Suppressor macrophage (primary cell): ENCODE data around the gene TFAP2A.

ENCODE experiments used
- DNase-seq, 4 experiments: peaks; one replicate each; pipeline ENCODE4 v3.0.0-alpha.2; 2020 to 2022
- total RNA-seq, 17 experiments: gene quantifications; one replicate each; lab custom pipeline; 2026; ENCODE audit warnings: mixed read lengths in 6 of 17, inconsistent platforms in 3 of 17; lab: John Stamatoyannopoulos, UW

Gene TFAP2A
- 0 to 3.3 (median 0) reads per million in 17 experiments for total RNA-seq

DNA sequence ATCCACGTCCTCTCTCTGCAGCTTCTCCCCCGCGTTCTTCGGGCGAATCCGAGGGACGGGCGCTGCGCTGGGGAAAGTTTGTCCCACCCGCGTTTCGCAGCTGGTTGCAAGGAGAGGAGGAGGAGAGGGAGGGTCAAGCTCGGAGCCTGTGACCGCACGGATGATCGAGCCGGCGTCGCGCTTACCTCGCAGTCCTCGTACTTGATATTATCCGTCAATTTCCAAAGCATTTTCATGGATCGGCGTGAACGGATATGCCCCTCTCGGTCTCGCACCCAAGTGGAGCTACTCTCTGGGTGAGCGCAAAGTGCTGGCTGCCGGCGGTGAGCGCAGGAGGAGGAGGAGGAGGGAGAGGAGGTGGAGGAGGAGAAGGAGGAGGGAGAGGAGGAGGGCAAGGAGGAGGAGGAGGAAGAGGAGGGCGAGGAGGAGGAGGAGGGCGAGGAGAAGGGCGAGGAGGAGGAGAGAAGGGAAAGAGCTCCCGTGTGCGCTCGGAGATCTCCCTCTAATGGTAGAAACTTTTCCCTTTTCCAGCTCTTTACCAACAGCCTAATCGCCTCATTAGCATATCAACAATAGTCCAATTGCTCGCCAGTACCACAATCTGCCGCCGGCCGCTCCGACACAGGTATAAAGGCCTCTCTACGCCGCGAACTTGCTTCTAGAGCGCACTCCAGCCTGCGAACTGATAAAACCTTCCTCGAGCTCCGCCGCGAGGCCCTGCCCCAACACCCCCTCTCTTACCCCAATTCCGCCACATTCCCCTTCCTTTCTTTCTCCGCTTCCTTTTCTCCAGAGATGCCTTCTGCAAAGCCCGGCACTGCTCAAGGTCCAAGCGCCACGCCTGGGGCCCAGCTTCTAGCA, at the start of gene TFAP2A:
Gene TFAP2A (minus strand): TSS at position 319 of the 861 bp plus-strand sequence. CDS start 83 bp downstream, at position 236.
- DNase-seq, result no peak

DNA sequence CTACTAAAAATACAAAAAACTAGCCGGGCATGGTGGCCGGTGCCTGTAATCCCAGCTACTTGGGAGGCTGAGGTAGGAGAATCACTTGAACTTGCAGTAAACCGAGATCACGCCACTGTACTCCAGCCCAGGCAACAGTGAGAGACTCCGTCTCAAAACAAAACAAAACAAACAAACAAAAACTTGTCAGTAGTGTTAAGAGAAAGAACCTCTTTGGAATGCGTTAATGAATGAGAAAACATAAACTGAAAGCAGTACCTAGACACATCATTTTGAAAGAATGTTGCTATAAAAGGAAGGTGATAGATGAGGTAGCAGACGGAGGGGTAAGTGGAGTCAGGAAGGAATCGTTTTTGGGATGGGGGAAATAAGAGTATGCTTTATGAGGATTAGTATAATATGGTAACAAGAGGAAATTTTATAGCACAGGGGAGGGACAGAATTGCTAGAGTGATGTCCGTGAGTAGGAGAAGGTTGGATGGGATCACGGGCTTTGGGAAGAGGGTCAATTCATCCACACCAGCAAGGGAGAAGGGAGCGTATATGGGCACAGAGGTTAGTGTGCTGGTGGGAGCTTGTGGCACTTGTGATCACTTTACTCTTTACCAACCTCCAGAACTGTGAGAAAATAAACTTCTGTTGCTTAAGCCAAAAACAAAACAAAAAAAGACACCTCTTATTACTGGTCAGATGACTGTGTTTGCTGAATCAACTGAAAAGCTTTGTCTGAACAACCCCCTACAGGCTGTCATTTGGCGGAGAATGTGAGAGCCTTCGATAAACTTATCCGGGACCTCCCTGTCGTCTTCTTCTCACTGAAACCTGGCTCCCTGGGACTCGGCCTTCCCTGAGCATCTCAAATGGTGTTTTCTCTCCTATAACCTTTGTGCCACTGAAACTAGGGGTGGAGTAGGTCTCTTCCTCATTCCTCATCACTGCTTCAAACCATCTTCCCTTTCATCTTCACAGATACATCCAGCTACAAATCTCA, 48.9 kb upstream of the TFAP2A start:
- no peak for DNase-seq

DNA sequence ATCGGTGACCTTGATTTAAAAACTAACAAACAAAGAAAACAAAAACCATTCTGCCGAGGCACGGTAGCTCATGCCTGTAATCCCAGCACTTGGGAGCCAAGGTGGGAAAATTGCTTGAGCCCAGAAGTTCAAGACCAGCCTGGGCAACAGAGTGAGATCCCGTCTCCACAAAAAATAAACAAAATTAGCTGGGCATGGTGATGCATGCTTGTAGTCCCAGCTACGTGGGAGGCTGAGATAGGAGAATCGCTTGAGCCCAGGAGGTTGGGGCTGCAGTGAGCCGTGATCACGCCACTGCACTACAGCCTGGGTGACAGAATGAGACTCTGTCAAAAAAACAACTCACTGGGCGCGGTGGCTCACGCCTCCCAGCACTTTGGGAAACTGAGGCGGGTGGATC, 48.2 kb upstream of the TFAP2A start:
- DNase-seq, result no peak

DNA sequence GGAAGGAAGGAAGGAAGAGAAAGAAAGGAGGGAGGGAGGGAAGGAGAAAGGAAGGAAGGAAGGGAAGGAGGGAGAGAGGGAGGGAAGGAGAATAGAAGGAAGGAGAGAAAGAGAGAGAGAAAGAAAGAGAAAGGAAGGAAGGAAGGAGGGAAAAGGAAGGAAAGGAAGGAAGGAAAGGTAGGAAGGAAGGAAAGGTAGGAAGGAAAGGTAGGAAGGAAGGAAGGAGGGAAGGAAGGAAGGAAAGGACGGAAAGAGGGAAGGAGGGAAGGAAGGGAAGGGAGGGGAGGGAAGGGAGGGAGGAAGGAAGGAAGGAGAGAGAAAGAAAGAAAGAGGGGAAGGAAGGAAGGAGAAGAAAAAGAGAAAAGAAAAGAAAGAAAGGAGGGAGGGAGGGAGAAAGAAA, 47.0 kb upstream of the TFAP2A start:
- no peak for DNase-seq

DNA sequence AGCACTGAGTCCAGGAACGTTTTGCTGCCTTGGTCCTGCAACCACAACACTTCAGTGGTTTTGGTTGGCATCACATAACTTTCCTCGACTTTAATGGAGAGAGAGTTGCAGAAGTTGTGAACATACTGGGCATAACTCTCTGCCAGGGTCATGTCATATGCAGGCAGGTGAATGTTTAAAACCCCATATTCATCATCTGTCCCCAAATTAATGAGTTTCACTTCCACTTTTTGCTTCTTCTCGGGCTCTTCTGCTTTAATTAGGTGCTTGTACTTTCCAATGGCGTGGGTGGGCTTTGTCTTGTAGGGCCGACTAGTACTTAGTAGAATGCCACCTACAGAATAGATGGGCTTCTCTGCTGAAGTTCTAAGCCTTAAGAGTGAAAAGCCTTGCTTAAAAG, 45.2 kb upstream of the TFAP2A start:
- DNase-seq, result no peak

DNA sequence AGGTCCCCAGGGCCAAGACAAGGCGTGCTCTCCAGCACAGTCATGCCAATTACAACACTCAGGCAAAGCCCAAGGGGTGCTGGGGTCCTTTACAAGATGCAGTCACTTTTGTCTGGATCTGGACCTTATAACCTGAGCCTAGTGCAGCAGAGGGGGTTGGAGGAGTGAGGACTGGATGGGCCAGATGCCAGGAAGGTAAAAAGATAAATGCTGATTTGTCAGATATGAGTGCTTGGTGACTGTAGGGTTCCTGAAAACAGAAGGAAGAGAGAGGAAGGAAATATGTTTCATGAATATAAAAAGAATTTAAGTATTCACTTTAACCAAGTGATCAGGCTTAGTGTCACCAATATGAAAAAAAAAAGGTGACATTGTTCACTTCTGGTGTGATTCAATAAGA, 43.4 kb upstream of the TFAP2A start:
- no peak for DNase-seq

DNA sequence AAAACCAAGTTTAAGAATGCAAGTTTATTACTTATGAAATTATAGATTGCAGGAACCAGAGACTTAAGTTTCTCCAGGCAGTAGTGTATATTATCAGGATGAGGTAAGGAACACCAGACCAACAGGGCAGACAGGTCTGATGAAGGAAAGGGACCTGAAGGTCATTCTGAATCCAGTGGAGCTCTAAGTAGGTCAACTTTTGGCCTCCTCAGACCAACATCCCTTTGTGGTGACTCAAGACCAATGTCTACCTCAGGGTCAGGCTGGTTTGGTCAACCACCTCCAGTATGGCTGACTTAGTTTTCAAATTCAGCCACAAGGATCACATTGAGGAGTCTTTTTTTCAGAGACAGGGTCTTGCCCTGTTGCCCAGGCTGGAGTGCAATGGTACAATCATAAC, 38.7 kb upstream of the TFAP2A start:
- DNase-seq, result no peak

DNA sequence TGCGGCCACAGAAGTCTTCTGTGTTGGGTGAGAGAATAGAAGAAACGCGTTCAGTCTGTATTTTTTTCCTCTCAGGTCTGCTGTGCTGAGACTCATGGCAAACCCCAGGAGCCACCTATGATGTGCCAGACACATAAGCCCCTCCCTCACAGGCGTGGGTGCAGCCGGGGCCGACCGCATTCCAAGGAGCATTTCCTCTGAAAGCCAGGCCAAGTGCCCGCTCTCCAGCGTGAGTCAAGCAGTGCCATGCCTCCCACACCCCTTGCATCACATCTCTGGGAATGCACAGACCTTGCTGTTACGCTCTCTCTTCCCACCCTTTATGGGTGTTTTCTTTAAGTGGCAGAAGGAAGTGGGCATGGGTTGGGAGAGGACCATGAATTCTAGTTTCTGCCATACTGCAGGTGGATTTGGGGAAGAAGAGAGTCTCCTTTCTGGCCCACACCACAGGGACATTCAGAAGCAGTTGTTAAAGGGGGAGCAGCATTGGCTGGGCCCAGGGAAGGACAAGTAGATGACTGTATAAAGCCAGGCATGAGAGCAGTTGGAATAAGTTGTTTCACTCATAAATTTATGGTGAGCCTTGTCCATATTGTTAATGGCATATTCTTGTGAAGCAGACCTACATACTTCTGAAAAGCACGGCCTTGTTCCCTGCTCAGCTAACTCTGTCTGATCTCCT, 37.1 kb upstream of the TFAP2A start:
- peak in 2 of 4 experiments; percentile 15 to 22 for DNase-seq

DNA sequence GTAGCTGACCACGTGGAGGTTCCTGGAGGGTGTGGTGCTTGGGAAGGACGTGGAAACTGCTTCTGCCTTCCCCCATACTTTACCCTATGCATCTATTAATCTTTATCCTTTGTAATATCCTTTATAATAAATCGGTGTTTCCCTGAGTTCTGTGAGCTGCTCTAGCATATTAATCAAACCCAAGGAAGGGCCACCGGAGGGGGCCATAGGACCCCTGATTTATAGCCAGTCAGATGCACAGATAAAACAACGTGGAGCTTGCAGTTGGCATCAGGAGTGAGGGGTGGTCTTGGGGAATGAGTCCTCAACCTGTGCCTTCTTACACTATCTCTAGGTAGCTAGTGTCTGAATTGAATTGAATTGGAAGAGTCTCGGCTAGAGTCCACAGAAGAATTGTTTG, 36.5 kb upstream of the TFAP2A start:
- no peak for DNase-seq

DNA sequence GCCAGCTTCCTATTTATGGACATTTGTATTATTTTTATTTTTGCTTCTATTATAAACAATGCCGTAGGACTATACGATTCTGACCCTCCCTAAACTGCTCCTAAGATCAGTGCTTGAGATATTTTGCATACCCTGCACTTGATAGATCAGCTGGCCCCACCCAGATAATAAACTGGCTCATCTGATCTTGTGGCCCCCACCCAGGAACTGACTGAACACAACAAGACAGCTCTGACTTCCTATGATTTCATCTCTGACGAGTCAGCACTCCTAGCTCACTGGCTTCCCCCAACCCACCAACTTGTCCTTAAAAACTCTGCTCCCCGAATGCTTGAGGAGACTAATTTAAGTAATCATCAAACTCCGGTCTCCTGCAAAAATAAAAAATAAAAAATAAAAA, 34.9 kb upstream of the TFAP2A start:
- no peak for DNase-seq

DNA sequence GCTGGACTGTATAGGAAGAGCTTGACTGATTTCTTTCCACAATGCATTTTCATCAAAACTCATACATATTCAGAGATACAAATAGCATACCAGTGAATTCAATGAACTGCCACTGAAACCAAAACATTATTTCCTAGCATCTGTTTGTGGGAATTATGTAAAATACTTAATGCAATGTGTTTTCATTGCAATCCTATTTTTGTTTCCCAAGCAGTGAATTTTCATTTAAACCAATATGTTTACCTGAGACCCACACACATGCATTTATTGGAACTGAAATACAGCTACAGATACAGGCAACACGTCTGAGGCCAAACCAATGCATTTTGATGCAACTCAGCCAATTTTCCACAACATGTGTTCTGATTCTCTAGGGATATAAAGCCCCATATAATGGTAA, 33.2 kb upstream of the TFAP2A start:
- DNase-seq, result no peak

DNA sequence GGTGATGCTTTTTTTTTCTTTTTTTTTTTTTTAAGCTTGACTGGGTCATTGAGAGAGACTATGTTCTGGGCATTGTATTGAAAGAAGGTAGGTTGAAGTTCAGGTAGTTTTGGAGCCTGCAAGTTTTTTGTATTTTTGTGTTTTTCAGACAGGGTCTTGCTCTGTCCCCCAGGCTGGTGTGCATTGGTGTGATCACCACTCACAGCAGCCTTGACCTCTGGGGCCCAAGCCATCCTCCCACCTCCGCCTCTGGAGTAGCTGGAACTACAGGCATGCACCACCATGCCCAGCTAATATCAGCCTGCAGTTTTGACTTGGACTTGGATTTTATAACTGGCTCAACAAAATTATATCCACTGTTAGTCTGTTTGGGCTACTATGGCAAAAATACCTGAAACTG, 31.7 kb upstream of the TFAP2A start:
- DNase-seq, result no peak

DNA sequence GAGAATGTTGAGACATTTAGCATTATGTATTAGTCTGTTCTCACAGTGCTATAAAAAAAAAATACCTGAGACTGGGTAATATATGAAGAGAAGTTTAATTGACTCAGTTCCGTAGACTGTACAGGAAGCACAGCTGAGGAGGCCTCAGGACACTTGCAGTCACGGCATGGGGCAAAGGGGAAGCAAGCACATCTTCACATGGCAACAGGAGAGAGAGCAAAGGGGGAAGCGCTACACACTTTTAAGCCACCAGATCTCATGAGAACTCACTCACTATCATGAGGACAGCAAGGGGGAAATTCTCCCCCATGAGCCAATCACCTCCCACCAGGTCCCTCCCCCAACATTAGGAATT, 26.8 kb upstream of the TFAP2A start:
- no peak for DNase-seq

DNA sequence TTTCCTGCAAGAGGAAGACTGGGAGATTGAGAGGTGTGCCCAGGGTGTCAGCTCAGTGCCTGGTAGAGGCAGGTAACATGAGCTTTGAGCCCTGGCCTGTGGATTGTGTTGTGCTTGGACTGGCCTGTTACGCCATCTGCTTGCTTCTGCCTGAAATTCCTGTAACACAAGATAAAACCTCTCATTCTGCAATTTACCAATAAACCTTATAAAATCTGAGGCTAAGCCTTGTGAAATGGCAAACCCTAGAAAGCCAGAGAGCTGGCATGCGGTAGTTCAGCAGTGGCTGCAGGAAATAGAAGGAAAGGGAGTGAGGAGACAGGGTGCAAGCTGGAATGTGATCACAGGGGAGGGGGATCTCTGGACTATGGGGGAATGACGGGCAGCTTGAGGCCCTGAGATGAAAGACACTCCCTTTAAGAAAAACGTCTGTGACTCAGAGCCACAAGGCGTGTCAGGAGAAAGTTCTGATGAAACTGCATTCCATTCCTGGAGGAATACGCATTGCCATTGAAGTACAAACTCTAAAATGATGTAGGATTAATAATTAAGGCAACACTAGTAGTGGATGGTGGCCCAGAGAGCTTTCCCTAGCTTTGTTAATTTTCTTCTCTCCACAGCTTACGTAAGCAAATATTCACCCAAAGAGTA, 26.3 kb upstream of the TFAP2A start:
- no peak for DNase-seq

DNA sequence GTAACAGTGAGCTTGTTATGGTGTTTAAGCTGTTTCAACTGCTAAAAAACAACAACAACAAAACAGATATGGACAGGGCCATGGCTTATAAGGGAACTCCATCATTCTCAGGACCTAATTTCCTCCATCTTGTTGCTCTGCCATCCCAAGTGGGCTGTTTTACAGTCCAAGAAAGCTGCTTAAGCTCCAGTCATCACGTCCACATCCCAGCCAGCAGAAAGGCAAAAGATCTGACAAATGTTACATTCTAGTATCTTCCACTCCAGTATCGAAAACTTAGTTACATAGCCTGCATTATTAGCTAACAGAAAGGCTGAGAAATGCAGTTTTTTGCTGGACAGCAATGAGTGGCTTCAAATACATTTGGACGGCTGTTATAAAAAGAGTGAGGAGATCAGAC, 23.0 kb upstream of the TFAP2A start:
- no peak for DNase-seq

DNA sequence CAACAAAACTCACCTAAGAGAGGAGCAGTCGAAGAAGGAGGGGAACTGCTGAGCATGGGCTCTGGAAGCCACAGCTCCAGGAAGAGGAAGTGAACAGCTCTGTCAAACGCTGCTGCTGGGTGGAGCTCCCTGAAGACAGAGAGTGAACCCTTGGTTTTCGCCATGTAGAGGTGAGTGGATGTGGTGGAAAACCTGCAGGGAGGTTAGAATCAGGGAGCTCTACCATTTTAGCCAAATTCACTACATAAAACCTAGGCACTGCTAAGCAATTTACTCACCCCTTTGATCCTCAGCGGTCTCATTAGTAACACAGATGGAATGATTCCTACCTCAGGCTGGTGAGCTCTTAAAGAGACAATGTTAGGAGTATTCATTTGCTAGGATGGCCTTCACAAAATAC, 19.4 kb upstream of the TFAP2A start:
- peak in 2 of 4 experiments; percentile 38 to 52 for DNase-seq

DNA sequence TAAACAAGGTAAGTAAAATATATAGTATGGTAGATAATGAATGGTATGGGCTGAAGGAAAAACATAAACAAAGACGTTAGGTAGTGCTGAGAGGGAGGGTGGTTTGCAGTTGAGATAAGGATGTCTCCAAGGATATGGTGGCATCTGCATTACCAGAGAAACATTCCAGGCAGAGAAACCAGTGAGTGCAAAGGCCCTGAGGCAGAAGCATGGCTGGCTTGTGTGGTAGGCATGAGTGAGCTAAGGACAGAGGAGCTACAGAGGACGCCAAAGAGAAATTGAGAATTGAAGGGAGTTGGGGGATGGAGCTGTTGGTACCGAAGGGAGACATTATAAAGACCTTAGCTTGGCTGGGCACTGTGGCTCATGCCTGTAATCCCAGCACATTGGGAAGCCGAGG, 18.4 kb upstream of the TFAP2A start:
- no peak for DNase-seq

DNA sequence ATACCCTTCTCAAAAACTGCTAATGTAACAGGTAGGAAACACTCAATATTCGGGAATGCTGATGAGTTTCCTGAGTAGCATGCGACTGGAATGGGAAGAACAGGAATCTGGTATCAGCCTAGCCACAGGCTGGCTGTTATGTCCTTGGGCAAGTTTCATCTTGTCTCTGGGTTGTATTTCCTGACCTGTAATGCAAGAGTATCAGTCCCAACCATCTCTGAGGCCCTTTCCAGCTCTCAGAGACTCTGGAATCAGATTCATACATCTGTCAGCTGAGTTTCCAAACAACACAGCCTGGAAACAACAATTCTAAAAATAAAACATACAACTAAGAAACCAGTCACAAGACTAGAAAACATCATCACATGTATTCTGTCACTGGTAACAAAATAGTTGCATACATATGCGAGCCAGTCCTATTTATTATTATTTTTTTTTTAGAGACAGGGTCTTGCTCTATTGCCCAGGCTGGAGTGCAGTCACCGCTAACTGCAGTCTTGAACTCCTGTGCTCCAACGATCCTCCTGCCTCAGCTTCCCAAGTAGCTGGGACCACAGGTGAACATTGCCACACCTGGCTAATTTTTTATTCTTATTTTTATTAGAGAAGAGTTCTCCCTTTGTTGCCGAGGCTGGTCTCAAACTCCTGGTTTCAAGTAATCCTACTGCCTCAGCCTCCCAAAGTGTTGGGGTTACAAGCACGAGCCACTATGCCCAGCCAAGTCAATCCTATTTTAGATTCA, 16.7 kb upstream of the TFAP2A start:
- DNase-seq, result no peak

DNA sequence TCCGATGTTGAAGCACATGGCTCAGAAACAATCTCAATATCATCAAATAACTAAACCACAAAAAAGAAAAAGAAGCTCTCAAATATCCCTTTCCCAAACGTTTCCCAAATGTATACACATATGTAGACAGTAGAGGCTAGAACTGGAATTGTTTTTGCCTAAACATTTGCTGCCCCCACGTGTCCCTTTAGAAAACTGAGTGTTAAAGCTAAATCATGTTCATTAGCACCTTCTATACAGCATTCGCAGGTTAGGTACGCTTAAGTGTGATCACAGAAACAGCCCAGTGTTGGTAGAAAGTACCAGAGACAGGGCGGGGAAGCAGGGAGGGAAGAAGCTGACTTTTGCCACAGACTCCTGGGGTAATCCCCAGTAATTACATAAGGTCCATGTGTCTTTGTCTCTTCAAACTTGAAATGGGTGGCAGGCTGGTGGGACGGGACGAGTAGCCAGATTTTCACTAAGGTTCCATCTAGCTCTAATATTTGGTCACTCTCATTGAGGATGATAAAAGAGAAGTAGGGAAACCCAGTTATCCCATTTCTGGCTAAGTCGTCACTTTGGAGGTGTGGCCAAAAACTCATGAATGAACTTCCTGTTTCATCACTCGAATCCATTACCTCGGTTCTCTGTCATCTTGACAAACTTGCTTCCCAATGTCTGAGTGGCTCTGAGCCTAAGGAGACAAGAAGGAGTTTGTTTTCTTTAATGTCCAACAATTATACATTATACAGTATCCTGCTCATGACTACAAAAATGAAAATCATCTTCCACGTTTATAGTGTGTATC, 15.0 kb upstream of the TFAP2A start:
- peak; percentile 46 to 67 (median 56) for DNase-seq

DNA sequence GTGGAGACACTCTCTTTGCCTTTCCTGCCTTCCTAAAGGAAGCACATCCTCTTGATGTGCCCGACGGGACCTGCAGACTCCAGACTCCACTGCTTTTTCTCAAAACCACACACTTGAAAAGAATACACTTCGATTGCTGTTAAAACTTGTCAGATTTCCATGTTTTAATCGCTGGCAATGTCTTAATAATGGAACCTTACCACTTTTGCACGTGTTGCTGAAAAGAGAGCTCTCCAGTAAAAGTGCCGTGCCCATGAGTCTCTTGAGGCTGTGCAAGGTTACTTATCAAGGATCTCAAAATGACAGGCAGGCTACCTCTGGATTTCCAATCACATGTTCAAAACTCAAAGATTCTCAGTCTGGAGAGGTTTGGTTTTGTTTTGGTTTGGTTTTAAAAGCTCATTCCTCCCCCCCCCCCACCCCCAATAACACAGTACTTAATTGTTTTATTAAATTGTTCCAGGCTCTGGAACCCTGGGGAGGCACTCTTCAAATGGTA, 12.0 kb upstream of the TFAP2A start:
- no peak for DNase-seq
